Omental fat pad (tissue), 4 donors: ENCODE results near the gene KIFBP. TPM values are rescaled to one million over a fixed set of nuclear protein-coding genes. Genes with fewer than 3 reads are reported as not detected.

Experiments used
- ATAC-seq: fragments of 150-250 bp; one replicate; pipeline ENCODE4 v1.9.1; 2016; ENCODE audit warnings: mild to moderate bottlenecking, moderate library complexity; ENCODE audit not compliant: low FRiP score
- DNase-seq: peaks from one replicate; pipeline ENCODE4 v3.0.0-alpha.2; 2019; ENCODE audit warnings: low spot score
- CTCF ChIP-seq, 3 donors: fragments of 450-650 bp; IDR thresholded peaks; one replicate each; pipeline ENCODE4 v1.5.1; 2016 to 2017; ENCODE audit warnings: antibody characterized with exemption in 3 of 3, mild to moderate bottlenecking in 3 of 3, moderate library complexity in 2 of 3
- total RNA-seq, 4 donors: library from RNA; depleted of rRNA; stranded (reverse); fragments of >200 nt; gene quantifications; one replicate each; pipeline ENCODE4 v1.1.0, GENCODE V29; 2016

The KIFBP gene
- total RNA-seq, 4 donors from 2014 or later = 25.0 to 36.4 (median 34.7) TPM

DNA sequence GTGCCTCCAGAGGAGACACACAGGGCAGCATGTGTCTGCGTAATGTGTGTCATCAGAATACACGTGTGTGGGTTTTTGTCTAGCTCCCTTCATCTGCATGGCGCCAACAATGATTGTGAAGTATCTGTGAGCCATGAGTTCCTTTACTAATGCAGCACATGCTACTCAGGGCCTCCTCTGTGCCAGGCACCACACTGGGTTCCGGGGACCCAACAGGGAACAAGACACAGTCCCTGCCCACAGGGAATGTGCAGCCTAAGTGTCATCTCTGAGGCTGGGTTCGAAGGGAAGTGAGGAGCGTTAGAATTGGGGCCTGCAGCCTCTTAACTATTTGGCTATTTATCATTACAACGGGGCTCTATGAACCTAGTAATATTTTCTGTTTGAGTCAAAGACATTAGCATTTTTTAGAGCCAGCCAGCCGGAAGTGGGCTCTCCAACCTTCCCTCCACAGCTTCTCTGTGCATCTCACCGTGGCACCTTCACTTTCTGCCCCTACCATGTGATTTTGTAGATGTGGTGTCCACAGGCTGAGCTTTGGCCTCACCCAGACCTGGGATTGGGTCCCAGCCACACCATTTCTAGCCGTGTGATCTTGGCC is 55.4 kb downstream of the KIFBP start:
- ATAC-seq = no peak

DNA sequence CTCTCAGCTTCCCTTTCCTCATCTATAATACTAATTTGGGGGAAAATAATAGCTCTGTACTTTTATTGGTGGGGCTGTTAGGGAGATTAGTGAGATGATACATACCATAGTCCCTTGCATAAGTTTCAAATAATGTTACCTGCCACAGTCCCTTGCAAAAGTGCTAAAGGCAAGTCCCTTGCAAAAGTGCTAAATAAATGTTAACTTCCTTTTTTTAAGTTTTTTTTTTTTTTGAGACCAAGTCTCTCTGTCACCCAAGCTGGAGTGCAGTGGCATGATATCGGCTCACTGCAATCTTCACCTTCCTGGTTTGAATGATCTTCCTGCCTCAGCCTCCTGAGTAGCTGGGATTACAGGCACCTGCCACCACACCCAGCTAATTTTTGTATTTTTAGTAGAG is 55.9 kb downstream of the KIFBP start:
- TF ChIP-seq CTCF (IDR thresholded peaks at IDR 0.05) = no peak
- no peak for DNase-seq
- no peak for ATAC-seq

More for the DNA sequence above, 55.4 kb downstream of the KIFBP start:
- no peak for TF ChIP-seq CTCF (IDR thresholded peaks at IDR 0.05)
- DNase-seq = no peak

DNA sequence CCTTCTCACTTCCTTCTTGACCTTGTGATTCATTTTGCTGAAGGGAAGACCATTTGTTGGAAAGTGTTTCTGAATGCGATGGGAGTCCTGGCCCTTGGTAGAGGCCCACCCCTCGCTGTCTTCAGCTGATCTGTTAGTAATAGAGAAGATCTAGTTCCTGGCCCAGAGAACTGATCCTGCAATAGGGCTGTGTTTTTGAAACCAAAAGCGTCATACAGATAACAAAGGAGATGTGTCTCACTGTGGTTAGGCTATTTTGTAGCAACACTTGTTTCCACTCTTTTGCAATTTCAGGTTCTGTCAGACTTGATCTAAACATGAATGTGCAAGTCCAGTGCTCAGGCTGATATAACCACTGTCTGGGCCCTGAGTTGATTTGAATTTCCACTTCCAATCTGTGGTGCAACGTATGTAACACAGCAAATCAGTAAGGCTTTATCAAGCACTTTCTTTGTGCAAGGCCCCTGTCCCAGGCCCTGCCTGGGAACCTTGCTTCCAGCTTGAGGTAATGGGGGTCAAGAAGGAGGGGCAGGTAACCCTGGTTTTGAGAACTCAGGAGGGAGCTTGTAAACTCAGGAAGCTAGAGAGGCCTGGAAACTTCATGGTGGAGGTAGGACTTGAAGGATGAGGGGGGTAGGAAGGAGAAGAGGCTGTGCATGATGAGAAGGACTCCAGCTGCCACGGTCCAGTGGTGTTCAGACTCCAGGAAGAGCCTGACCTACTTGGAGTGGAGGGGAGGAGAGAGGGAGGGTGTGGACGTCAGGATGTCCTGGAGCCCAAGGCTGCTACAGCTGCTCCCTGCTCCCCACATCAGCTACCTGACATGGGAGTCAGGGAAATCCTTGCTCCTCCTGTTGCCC is 57.1 kb downstream of the KIFBP start:
- DNase-seq (no peak), ATAC-seq (no peak)
- TF ChIP-seq CTCF (IDR thresholded peaks at IDR 0.05) = no peak

- TF ChIP-seq CTCF (IDR thresholded peaks at IDR 0.05) = no peak
- DNase-seq = no peak
- ATAC-seq = no peak
Measured at GRCh38 chr10:69047111-69047832, 58.7 kb downstream of the KIFBP start.

- no peak for DNase-seq
- no peak for TF ChIP-seq CTCF (IDR thresholded peaks at IDR 0.05)
- ATAC-seq = no peak
Measured at GRCh38 chr10:69048103-69048502, 59.5 kb downstream of the KIFBP start.

DNA sequence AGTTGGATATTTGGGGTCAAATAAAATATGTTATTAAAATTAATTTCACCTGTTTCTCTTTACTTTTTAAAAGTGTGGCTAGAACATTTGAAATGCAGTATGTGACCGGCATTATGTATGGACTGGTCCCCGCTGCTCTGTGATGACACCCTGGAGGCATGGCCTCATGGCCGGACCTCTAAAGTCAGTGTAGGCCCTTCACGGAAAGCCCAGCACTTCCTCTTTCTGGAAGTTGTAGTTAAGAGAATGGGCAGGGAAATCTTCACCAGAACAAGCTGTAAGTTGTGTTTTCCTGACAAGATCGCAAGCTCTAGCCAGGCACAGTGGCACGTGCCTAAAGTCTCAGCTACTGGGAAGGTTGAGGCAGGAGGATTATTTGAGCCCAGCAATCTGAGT is 61.0 kb downstream of the KIFBP start:
- ATAC-seq = no peak
- no peak for DNase-seq
- TF ChIP-seq CTCF (IDR thresholded peaks at IDR 0.05) = no peak
